ENCODE data around the gene MEDAG.

DNA sequence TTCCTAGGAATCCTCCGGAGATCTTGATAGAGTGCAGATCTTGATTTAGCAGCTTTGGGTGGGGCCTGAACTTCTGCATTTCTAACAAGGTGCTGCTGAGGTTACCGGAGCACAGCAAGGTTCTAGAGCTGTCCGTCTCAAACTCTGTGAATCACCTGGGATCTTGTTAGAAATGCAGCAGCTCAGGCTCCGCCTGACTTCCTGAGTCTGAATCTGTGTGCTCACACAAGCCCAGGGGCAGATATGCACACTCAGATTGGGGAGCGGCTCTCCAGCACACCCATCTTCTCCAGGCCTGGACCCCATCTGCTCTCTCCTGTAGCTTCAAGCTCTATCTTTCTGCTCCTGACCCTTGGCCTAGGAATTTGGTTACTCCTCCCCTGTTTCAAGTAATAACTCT lies 22.9 kb downstream of the MEDAG start:
- TF ChIP-seq, protein P1, sequence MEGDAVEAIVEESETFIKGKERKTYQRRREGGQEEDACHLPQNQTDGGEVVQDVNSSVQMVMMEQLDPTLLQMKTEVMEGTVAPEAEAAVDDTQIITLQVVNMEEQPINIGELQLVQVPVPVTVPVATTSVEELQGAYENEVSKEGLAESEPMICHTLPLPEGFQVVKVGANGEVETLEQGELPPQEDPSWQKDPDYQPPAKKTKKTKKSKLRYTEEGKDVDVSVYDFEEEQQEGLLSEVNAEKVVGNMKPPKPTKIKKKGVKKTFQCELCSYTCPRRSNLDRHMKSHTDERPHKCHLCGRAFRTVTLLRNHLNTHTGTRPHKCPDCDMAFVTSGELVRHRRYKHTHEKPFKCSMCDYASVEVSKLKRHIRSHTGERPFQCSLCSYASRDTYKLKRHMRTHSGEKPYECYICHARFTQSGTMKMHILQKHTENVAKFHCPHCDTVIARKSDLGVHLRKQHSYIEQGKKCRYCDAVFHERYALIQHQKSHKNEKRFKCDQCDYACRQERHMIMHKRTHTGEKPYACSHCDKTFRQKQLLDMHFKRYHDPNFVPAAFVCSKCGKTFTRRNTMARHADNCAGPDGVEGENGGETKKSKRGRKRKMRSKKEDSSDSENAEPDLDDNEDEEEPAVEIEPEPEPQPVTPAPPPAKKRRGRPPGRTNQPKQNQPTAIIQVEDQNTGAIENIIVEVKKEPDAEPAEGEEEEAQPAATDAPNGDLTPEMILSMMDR (IDR thresholded peaks at IDR 0.05; ENCODE audit: low read depth, low read length): no peak
- TF ChIP-seq EZH2phosphoT487 (IDR thresholded peaks at IDR 0.05; ENCODE audit: low read depth): no peak
